SK-N-SH (cell line): Measurements from ENCODE around the gene NTM. TPM values are rescaled to one million over a fixed set of nuclear protein-coding genes. Genes with fewer than 3 reads are reported as not detected.

Experiments
- CTCF ChIA-PET: fragments of 300-600, 350-600 bp; formaldehyde crosslinking; extraction: SDS; loops from one replicate; lab custom pipeline; 2021; lab: Yijun Ruan, JAX
- POLR2A ChIA-PET: fragments of 350-600 bp; sonication (Branson Sonifier 250); formaldehyde crosslinking; extraction: SDS; loops from one replicate; lab custom pipeline; 2020; ENCODE audit warnings: antibody characterized with exemption, inconsistent platforms; lab: Yijun Ruan, JAX
- DNase-seq: peaks from one replicate; pipeline ENCODE4 v3.0.0; 2012
- H2AFZ ChIP-seq: fragments of 200-600 bp; sonication (generic); 2 replicates; pipeline ENCODE4 v1.8.1; 2016; ENCODE audit warnings: antibody characterized with exemption, mild to moderate bottlenecking, low read depth
- H3F3A ChIP-seq: fragments of 200-600 bp; sonication (generic); replicated peaks from 2 replicates; pipeline ENCODE3; 2016; ENCODE audit warnings: antibody characterized with exemption, mild to moderate bottlenecking; ENCODE audit not compliant: insufficient read depth
- H3K27ac ChIP-seq, 2 experiments: fragments of 200-500 bp in 1 of 2; fragments of 200-600 bp in 1 of 2; sonication (Bioruptor generic) in 1 of 2; sonication (generic), shearing (Covaris generic) in 1 of 2; 2 replicates each; pipeline versions ENCODE4 v1.5.1 to v1.6.1; 2014 to 2016; ENCODE audit warnings: low read depth in 2 of 2, inconsistent platforms in 1 of 2, low read length in 1 of 2, mild to moderate bottlenecking in 1 of 2, mixed read lengths in 1 of 2
- H3K27me3 ChIP-seq: fragments of 200-600 bp; sonication (generic), shearing (Covaris generic); 2 replicates; pipeline ENCODE4 v1.6.1; 2016; ENCODE audit warnings: mixed run types; ENCODE audit not compliant: insufficient read depth
- H3K36me3 ChIP-seq, 2 experiments: fragments of 200-500 bp in 1 of 2; fragments of 200-600 bp in 1 of 2; sonication (Bioruptor generic) in 1 of 2; sonication (generic) in 1 of 2; replicated peaks in 1 of 2; 2 replicates each; pipeline versions ENCODE3 to v1.5.1; 2014 to 2016; ENCODE audit warnings: low read length in 1 of 2, mild to moderate bottlenecking in 1 of 2; ENCODE audit not compliant: insufficient read depth in 2 of 2, control insufficient read depth in 1 of 2
- H3K4me1 ChIP-seq, 2 experiments: fragments of 200-500 bp in 1 of 2; fragments of 200-600 bp in 1 of 2; sonication (Bioruptor generic) in 1 of 2; sonication (generic), shearing (Covaris generic) in 1 of 2; 2 replicates each; pipeline versions ENCODE4 v1.5.1 to v1.6.1; 2014 to 2016; ENCODE audit warnings: low read depth in 1 of 2, low read length in 1 of 2, mixed run types in 1 of 2; ENCODE audit not compliant: insufficient read depth in 2 of 2, control insufficient read depth in 1 of 2
- H3K4me2 ChIP-seq: fragments of 200-600 bp; sonication (generic), shearing (Covaris generic); 2 replicates; pipeline ENCODE4 v1.6.1; 2017; ENCODE audit warnings: mixed run types
- H3K4me3 ChIP-seq, 2 experiments: fragments of 200-500 bp in 1 of 2; fragments of 200-600 bp in 1 of 2; sonication (Bioruptor generic) in 1 of 2; sonication (generic), shearing (Covaris generic) in 1 of 2; 2 replicates each; pipeline versions ENCODE4 v1.5.1 to v1.8.1; 2014 to 2016; ENCODE audit warnings: low read depth in 2 of 2, inconsistent platforms in 1 of 2, low read length in 1 of 2, mild to moderate bottlenecking in 1 of 2, mixed read lengths in 1 of 2, moderate library complexity in 1 of 2
- H3K79me2 ChIP-seq: fragments of 200-600 bp; sonication (generic); 2 replicates; pipeline ENCODE4 v1.8.1; 2017; ENCODE audit warnings: mild to moderate bottlenecking; ENCODE audit not compliant: insufficient read depth
- H3K9ac ChIP-seq: fragments of 200-600 bp; sonication (generic); 2 replicates; pipeline ENCODE4 v1.6.1; 2017; ENCODE audit warnings: mixed run types
- H3K9me2 ChIP-seq: fragments of 200-600 bp; sonication (generic); 2 replicates; pipeline ENCODE4 v1.6.1; 2017; ENCODE audit warnings: mixed run types
- H3K9me3 ChIP-seq: fragments of 200-600 bp; sonication (generic); 2 replicates; pipeline ENCODE4 v1.6.1; 2017; ENCODE audit warnings: mixed run types, mild to moderate bottlenecking, moderate library complexity
- H4K20me1 ChIP-seq: fragments of 200-600 bp; sonication (generic); 2 replicates; pipeline ENCODE4 v1.6.1; 2017; ENCODE audit warnings: mild to moderate bottlenecking, mixed run types; ENCODE audit not compliant: insufficient read depth
- CHD2 ChIP-seq: fragments of 150-350 bp; IDR thresholded peaks from 2 replicates; pipeline ENCODE4 v1.6.1; 2018; ENCODE audit warnings: low read length; ENCODE audit not compliant: partially characterized antibody
- ELF1 ChIP-seq: IDR thresholded peaks from 2 replicates; pipeline ENCODE4 v1.4.0; 2012
- EP300 ChIP-seq, 2 experiments: IDR thresholded peaks; 2 replicates each; pipeline versions ENCODE4 v1.4.0 to v1.6.1; 2012; ENCODE audit warnings: borderline replicate concordance in 1 of 2, low read depth in 1 of 2, low read length in 1 of 2
- FOSL2 ChIP-seq: IDR thresholded peaks from 2 replicates; pipeline ENCODE4 v1.4.0; 2012; ENCODE audit warnings: low read depth, mild to moderate bottlenecking, moderate library complexity, borderline replicate concordance
- FOXJ3 ChIP-seq: sonication (generic); formaldehyde crosslinking; IDR thresholded peaks from 2 replicates; pipeline ENCODE4 v1.5.1; 2020; ENCODE audit warnings: mild to moderate bottlenecking, missing genetic modification reagents
- FOXM1 ChIP-seq: IDR thresholded peaks from 2 replicates; pipeline ENCODE4 v1.4.0; 2012; ENCODE audit warnings: low read depth, mild to moderate bottlenecking
- GABPA ChIP-seq: IDR thresholded peaks from 2 replicates; pipeline ENCODE4 v1.4.0; 2012; ENCODE audit warnings: low read depth, mild to moderate bottlenecking
- JUND ChIP-seq: IDR thresholded peaks from 2 replicates; pipeline ENCODE4 v1.4.0; 2012
- NFIC ChIP-seq: IDR thresholded peaks from 2 replicates; pipeline ENCODE4 v1.4.0; 2012; ENCODE audit warnings: borderline replicate concordance
- NRF1 ChIP-seq: IDR thresholded peaks from 2 replicates; pipeline ENCODE4 v1.6.1; 2012; ENCODE audit warnings: low read depth, mild to moderate bottlenecking, low read length
- PBX3 ChIP-seq: IDR thresholded peaks from 2 replicates; pipeline ENCODE4; 2012
- RXRA ChIP-seq: IDR thresholded peaks from 2 replicates; pipeline ENCODE4 v1.4.0; 2012; ENCODE audit warnings: low read depth, mild to moderate bottlenecking, borderline replicate concordance
- SMC3 ChIP-seq: IDR thresholded peaks from 2 replicates; pipeline ENCODE4 v1.6.1; 2012; ENCODE audit warnings: low read depth, low read length, improper control_type of control experiment
- TCF12 ChIP-seq: IDR thresholded peaks from 2 replicates; pipeline ENCODE4 v1.4.0; 2012
- TEAD4 ChIP-seq: IDR thresholded peaks from 2 replicates; pipeline ENCODE4 v1.4.0; 2012; ENCODE audit warnings: mild to moderate bottlenecking, borderline replicate concordance; ENCODE audit not compliant: insufficient read depth
- USF1 ChIP-seq: IDR thresholded peaks from 2 replicates; pipeline ENCODE4 v1.4.0; 2012; ENCODE audit warnings: low read depth, borderline replicate concordance
- WGBS: methylation state at CpG from one replicate; pipeline ENCODE4 v1.1.6; 2017; ENCODE audit warnings: low lambda C conversion rate; 5-methylcytosine and 5-hydroxymethylcytosine counted together
- polyA plus RNA-seq, 3 experiments: library from polyadenylated mRNA; depleted of rRNA; stranded (reverse); fragments of >200 nt; gene quantifications; 2 replicates each; pipeline ENCODE4 v1.2.3, GENCODE V29; 2012
- TF ChIP-seq, protein P1 (sequence below): IDR thresholded peaks from 2 replicates; pipeline ENCODE4 v1.4.0; 2012; ENCODE audit warnings: low read depth

Gene NTM
- polyA plus RNA-seq, 1 of the 3 experiments (the other 2 are of a cell fraction), result 20.0 TPM

DNA sequence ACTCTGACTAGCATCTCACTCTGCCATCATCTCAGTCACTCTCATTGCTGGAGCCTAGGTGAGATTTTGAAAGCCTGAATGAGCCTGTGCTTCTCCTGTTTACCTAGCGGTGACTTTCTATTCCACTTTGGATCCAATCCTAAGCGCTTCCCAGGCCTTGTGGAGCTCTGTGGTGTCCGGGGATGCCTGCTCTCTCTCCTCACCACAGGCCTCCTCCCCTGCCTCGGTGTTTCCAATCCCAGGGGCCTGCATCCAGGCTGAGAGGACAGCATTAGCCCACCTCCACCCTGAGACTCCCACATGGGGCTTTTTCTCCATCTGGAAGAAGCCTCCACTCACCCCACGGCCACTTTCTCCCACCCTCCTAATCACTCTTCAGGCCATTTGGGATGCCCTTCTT is 380.3 kb downstream of the NTM start (continued):
- no peak for TF ChIP-seq FOXJ3 (CRISPR knock-in tag)

- H4K20me1 ChIP-seq, result no peaks in the 10 kb centered on the region
- no peak overlapping the region; a peak in 1 of 4 replicates for H3K27ac ChIP-seq
- 76% methylated on average over 3 of the region's 3 CpGs for WGBS
- no peak overlapping the region for H2AFZ ChIP-seq
- H3K79me2 ChIP-seq, result no peaks in the 10 kb centered on the region
- peaks cover 16% of the 10 kb centered on the region for H3F3A ChIP-seq
- H3K9me3 ChIP-seq, result no peaks in the 10 kb centered on the region
- H3K9me2 ChIP-seq, result no peaks in the 10 kb centered on the region
- TF ChIP-seq TEAD4, result no peak
- TF ChIP-seq SMC3, result no peak
- TF ChIP-seq CHD2, result no peak
- TF ChIP-seq FOXM1, result no peak
- no peak for TF ChIP-seq NRF1
- no peak for TF ChIP-seq USF1
- TF ChIP-seq RXRA, result no peak
- no peak for TF ChIP-seq FOXJ3 (CRISPR knock-in tag)
- no peak for TF ChIP-seq GABPA
- ChIA-PET POLR2A (no interaction called here), CTCF (no interaction called here)
- no peaks in the 10 kb centered on the region for H3K36me3 ChIP-seq
- no peak overlapping the region for H3K9ac ChIP-seq
- no peak overlapping the region for H3K4me3 ChIP-seq
- peaks cover 0 to 40% of the 10 kb centered on the region in 2 experiments; a peak in 2 of 4 replicates for H3K4me1 ChIP-seq
- no peaks in the 10 kb centered on the region for H3K27me3 ChIP-seq
- DNase-seq, result no peak
- H3K4me2 ChIP-seq, result no peak overlapping the region
Measured at GRCh38 chr11:131754671-131755070, 384.3 kb downstream of the NTM start.

- no peaks in the 10 kb centered on the region for H3K9me3 ChIP-seq
- ChIA-PET CTCF (interaction anchor here (1.6 to 4.4 kb wide), 4 partner anchors 9 to 363 kb away, joined by 4 to 31 read pairs (median 10); no protein-coding TSS in a partner anchor), POLR2A (interaction anchor here (0.6 kb wide), 1 partner anchor 8 kb away, joined by 3 read pairs; no protein-coding TSS in a partner anchor)
- no peaks in the 10 kb centered on the region for H4K20me1 ChIP-seq
- peaks cover 0 to 27% of the 10 kb centered on the region in 2 experiments; a peak in 2 of 4 replicates for H3K4me1 ChIP-seq
- H3K36me3 ChIP-seq, result no peaks in the 10 kb centered on the region
- DNase-seq, result no peak
- H3K4me2 ChIP-seq, result peak overlapping the region; percentile 41
- no peak overlapping the region for H3K4me3 ChIP-seq
- H3K27ac ChIP-seq, result peak overlapping the region in 1 of 2 experiments; percentile 74; a peak in 2 of 4 replicates
- 26% methylated on average over 6 of the region's 6 CpGs for WGBS
- no peak for TF ChIP-seq USF1
- 0 out of 2 replicates have a peak, but pooled peaks have one; percentile 2 for TF ChIP-seq PBX3
- peak; percentile 35; the same call in 1 of the 2 replicates for TF ChIP-seq RXRA
- no peak for TF ChIP-seq ELF1
- TF ChIP-seq JUND, result peak; percentile 31; the same call in 1 of the 2 replicates
- peak; percentile 38; the same call in 1 of the 2 replicates for TF ChIP-seq FOSL2
- TF ChIP-seq NFIC, result peak; percentile 43
- 0 out of 4 replicates have a peak, but pooled peaks of 1 of the 2 experiments have one; percentile 18 for TF ChIP-seq EP300 (IDR thresholded peaks at IDR 0.05; ENCODE audit: borderline replicate concordance in 1 of 2, low read depth in 1 of 2, low read length in 1 of 2)
- TF ChIP-seq, protein P1, sequence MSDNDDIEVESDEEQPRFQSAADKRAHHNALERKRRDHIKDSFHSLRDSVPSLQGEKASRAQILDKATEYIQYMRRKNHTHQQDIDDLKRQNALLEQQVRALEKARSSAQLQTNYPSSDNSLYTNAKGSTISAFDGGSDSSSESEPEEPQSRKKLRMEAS, result 0 out of 2 replicates have a peak, but pooled peaks have one; percentile 18
- TF ChIP-seq TCF12, result peak; percentile 11; the same call in 1 of the 2 replicates
- peaks cover 11% of the 10 kb centered on the region for H3F3A ChIP-seq
- H3K9ac ChIP-seq, result peak overlapping the region; percentile 20; the same call in 1 of the 2 replicates
- no peaks in the 10 kb centered on the region for H3K9me2 ChIP-seq
- no peaks in the 10 kb centered on the region for H3K27me3 ChIP-seq
- H2AFZ ChIP-seq, result peak overlapping the region; percentile 73
- no peaks in the 10 kb centered on the region for H3K79me2 ChIP-seq
Measured at GRCh38 chr11:131756479-131757110, 386.2 kb downstream of the NTM start.
